Stomach (tissue), 4 donors: ENCODE results near the gene HERPUD2.

Experiments
- POLR2A ChIP-seq, 4 donors: fragments of 450-650 bp; IDR thresholded peaks; one replicate each; pipeline ENCODE4 v1.6.1; 2016; ENCODE audit warnings: antibody characterized with exemption in 4 of 4, control low read depth in 2 of 4, mild to moderate bottlenecking in 1 of 4, moderate library complexity in 1 of 4
- TF ChIP-seq, protein P1 (sequence below), 7 experiments: fragments of 450-650 bp in 4 of 7; fragments of 200-600 bp in 3 of 7; sonication (generic) in 3 of 7; IDR thresholded peaks; one replicate each; pipeline ENCODE4 v1.5.1; 2016 to 2019; ENCODE audit warnings: antibody characterized with exemption in 7 of 7, control low read depth in 2 of 7, mild to moderate bottlenecking in 1 of 7

DNA sequence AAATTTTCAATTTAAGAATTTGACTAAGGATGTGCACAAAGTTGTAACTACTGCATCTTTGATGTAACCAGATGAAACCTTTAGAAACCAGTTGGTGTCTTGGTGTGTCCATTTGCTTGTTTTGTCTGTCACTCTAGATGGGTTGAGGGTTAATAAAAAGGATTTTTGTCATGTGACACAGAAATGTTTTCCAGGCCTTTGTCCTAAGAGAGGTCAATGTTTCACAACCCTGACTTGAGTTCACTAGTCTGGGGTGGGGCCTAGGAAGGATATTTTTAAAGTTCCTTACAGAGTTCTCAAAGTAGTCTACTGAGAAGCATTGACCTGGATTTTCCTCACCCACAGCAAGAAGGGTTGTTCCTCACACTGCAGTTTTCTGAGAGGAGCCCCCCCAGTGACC lies 90.3 kb downstream of the HERPUD2 start:
- TF ChIP-seq, protein P1, sequence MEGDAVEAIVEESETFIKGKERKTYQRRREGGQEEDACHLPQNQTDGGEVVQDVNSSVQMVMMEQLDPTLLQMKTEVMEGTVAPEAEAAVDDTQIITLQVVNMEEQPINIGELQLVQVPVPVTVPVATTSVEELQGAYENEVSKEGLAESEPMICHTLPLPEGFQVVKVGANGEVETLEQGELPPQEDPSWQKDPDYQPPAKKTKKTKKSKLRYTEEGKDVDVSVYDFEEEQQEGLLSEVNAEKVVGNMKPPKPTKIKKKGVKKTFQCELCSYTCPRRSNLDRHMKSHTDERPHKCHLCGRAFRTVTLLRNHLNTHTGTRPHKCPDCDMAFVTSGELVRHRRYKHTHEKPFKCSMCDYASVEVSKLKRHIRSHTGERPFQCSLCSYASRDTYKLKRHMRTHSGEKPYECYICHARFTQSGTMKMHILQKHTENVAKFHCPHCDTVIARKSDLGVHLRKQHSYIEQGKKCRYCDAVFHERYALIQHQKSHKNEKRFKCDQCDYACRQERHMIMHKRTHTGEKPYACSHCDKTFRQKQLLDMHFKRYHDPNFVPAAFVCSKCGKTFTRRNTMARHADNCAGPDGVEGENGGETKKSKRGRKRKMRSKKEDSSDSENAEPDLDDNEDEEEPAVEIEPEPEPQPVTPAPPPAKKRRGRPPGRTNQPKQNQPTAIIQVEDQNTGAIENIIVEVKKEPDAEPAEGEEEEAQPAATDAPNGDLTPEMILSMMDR (IDR thresholded peaks at IDR 0.05), result no peak
- TF ChIP-seq POLR2A (IDR thresholded peaks at IDR 0.05), result no peak
